Uterus (tissue), 2 donors: ENCODE results near the gene TNRC6A.
"Not testable (repeated sequence)": the region's sequence is repeated elsewhere in the genome, so short reads cannot be mapped to it uniquely, and the experiment has no call there.

Source experiments
- POLR2A ChIP-seq, 2 donors: fragments of 450-650 bp; IDR thresholded peaks; one replicate each; pipeline ENCODE4 v1.6.1; 2016; ENCODE audit warnings: antibody characterized with exemption in 2 of 2, mild to moderate bottlenecking in 1 of 2, moderate library complexity in 1 of 2
- TF ChIP-seq, protein P1 (sequence below), 4 experiments: fragments of 200-600 bp in 2 of 4; fragments of 450-650 bp in 2 of 4; sonication (generic) in 2 of 4; IDR thresholded peaks; one replicate each; pipeline ENCODE4 v1.5.1; 2016 to 2019; ENCODE audit warnings: antibody characterized with exemption in 4 of 4, mild to moderate bottlenecking in 2 of 4, moderate library complexity in 1 of 4

GRCh38 chr16:24707760-24708159, 21.7 kb upstream of the TNRC6A start:
- TF ChIP-seq, protein P1, sequence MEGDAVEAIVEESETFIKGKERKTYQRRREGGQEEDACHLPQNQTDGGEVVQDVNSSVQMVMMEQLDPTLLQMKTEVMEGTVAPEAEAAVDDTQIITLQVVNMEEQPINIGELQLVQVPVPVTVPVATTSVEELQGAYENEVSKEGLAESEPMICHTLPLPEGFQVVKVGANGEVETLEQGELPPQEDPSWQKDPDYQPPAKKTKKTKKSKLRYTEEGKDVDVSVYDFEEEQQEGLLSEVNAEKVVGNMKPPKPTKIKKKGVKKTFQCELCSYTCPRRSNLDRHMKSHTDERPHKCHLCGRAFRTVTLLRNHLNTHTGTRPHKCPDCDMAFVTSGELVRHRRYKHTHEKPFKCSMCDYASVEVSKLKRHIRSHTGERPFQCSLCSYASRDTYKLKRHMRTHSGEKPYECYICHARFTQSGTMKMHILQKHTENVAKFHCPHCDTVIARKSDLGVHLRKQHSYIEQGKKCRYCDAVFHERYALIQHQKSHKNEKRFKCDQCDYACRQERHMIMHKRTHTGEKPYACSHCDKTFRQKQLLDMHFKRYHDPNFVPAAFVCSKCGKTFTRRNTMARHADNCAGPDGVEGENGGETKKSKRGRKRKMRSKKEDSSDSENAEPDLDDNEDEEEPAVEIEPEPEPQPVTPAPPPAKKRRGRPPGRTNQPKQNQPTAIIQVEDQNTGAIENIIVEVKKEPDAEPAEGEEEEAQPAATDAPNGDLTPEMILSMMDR (IDR thresholded peaks at IDR 0.05), result not testable (repeated sequence)
- not testable (repeated sequence) for TF ChIP-seq POLR2A (IDR thresholded peaks at IDR 0.05)
